ENCODE results near the gene ZNF318.

DNA sequence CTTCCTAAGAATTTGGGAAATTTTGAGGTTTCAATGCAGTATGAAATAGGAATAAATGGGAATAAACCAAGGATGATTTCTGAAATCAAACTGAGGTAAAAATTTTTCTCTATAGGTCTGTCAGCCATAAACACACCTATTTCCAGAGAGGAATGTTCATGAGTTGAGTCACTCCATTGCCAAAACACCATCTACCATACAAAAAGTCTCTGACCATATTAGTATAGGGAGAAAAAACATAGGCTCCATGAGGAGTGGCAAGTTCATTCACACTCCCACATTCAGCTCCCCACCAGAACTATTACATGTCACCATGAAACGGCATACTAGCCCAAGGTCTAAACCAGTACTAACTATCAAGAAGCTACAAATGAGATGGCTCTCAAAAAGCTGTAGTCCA lies 9.6 kb downstream of the ZNF318 start:
- TF ChIP-seq POLR2A (IDR thresholded peaks at IDR 0.05; ENCODE audit: low read length), result no peak
- no peak for TF ChIP-seq GATA1 (IDR thresholded peaks at IDR 0.05; ENCODE audit: low read depth, low read length)

Data from erythroblast (primary cell).